ENCODE results near the gene RSPH6A. TPM values are rescaled to one million over a fixed set of nuclear protein-coding genes. Genes with fewer than 3 reads are reported as not detected.
A peak's percentile ranks its signal among the peaks of the same experiment; 100 is the strongest.

The RSPH6A gene
- total RNA-seq, 1 experiment from 2014 or later: 0.55 TPM

- Histone ChIP-seq H3K23ac (ENCODE audit: insufficient read length, low read depth, low read length) (no peak overlapping the region), H3K79me2 (ENCODE audit: insufficient read depth, low read length) (0 out of 2 replicates have a peak, but pooled peaks cover 3% of the 10 kb centered on the region), H2AK5ac (ENCODE audit: insufficient read length, low read length) (no peak overlapping the region), H3K23me2 (ENCODE audit: insufficient read length, low read depth, low read length, poor library complexity, severe bottlenecking) (peaks cover under 1% of the 10 kb centered on the region), H2BK15ac (ENCODE audit: low read depth, low read length) (no peak overlapping the region), H2BK12ac (ENCODE audit: insufficient read length, low read depth, low read length) (no peak overlapping the region), H3K4me2 (ENCODE audit: insufficient read depth, insufficient read length, low read length) (no peak overlapping the region), H2BK120ac (ENCODE audit: low read depth, low read length, poor library complexity, severe bottlenecking) (no peak overlapping the region), H3K9ac (ENCODE audit: extremely low read depth, insufficient read length, low read length) (no peak overlapping the region), H3K18ac (ENCODE audit: insufficient read length, low read depth, low read length) (no peak overlapping the region), H4K91ac (ENCODE audit: insufficient read length, low read depth, low read length) (no peak overlapping the region), H4K20me1 (ENCODE audit: control insufficient read depth, insufficient read depth, insufficient read length) (no peaks in the 10 kb centered on the region), H3K79me1 (ENCODE audit: insufficient read depth, low read depth, low read length, poor library complexity, severe bottlenecking) (peaks cover 2% of the 10 kb centered on the region), H2BK20ac (ENCODE audit: low read depth, low read length, poor library complexity, severe bottlenecking) (no peak overlapping the region), H3K56ac (ENCODE audit: insufficient read length, low read depth, low read length) (no peak overlapping the region), H2AFZ (ENCODE audit: low read length) (no peak overlapping the region), H3K4ac (ENCODE audit: low read depth, low read length) (no peak overlapping the region), H4K5ac (ENCODE audit: insufficient read length, low read depth, low read length) (no peak overlapping the region), H2BK5ac (ENCODE audit: insufficient read length, low read length) (no peak overlapping the region), H3K14ac (ENCODE audit: insufficient read depth, low read length) (no peak overlapping the region), H3T11ph (ENCODE audit: low read length) (no peak overlapping the region), H4K8ac (replicated peaks; ENCODE audit: insufficient read length, low read depth, low read length) (no peak overlapping the region), H3K4me1 (ENCODE audit: insufficient read depth, low read length) (no peaks in the 10 kb centered on the region), H3K9me3 (ENCODE audit: control insufficient read depth, low read depth, low read length) (no peaks in the 10 kb centered on the region), H3K27ac (ENCODE audit: insufficient read length, low read depth, low read length) (no peak overlapping the region), H3K27me3 (ENCODE audit: insufficient read depth, low read length) (no peaks in the 10 kb centered on the region)
- peak overlapping the region in 1 of 2 experiments; percentile 35; a peak in 1 of 5 replicates for H3K4me3 Mint-ChIP-seq
- no peak for TF ChIP-seq CTCF (conservative IDR thresholded peaks at IDR 0.05)
- H3K36me3 Mint-ChIP-seq (ENCODE audit: insufficient read depth in 1 of 3, low read depth in 3 of 3): peaks cover 22 to 58% (median 54%) of the 10 kb centered on the region in 3 experiments
- no CpG with 5 or more reads among the region's 21 CpGs for WGBS (ENCODE audit: extremely low coverage, insufficient read length, low lambda C conversion rate)
- peaks cover 9 to 24% of the 10 kb centered on the region in 2 experiments for H3K4me1 Mint-ChIP-seq
- no peak for DNase-seq
- peaks cover 5% of the 10 kb centered on the region; the same call in 1 of the 2 replicates for H3K27me3 Mint-ChIP-seq (ENCODE audit: low read depth)
- H3K27ac Mint-ChIP-seq: no peak overlapping the region
- H3K9me3 Mint-ChIP-seq: no peaks in the 10 kb centered on the region
These were observed 28.6 kb downstream of the RSPH6A start for GRCh38 chr19:45786533-45786894.

Measured in H9 (cell line).